Activated B cell treated with CpG ODN at 0.5 μM for 24 hours (primary cell): ENCODE measurements around the gene NUDCD2. TPM values are rescaled to one million over a fixed set of nuclear protein-coding genes. Genes with fewer than 3 reads are reported as not detected.

Experiments used
- ATAC-seq: fragments of 200-7000 bp; cut with Tn5 transposase; one replicate; pipeline ENCODE4 v1.10.0; 2021; ENCODE audit warnings: low read depth, mild to moderate bottlenecking, moderate library complexity
- CTCF ChIA-PET: fragments of 350-600 bp; sonication (Branson Sonifier 250); formaldehyde crosslinking; loops from one replicate; lab custom pipeline; 2021; ENCODE audit warnings: antibody characterized with exemption; lab: Charles Lee
- POLR2A ChIA-PET: fragments of 350-600 bp; sonication (Branson Sonifier 250); formaldehyde crosslinking; loops from one replicate; lab custom pipeline; 2021; ENCODE audit warnings: antibody characterized with exemption; lab: Charles Lee
- DNase-seq: peaks from one replicate; pipeline ENCODE4 v3.0.0; 2022
- H3K27ac Mint-ChIP-seq: one replicate; pipeline ENCODE4 v1.8.0; 2020; ENCODE audit warnings: mixed read lengths
- H3K27me3 Mint-ChIP-seq: one replicate; pipeline ENCODE4 v1.8.0; 2021; ENCODE audit warnings: mixed read lengths
- H3K36me3 Mint-ChIP-seq: one replicate; pipeline ENCODE4 v1.8.0; 2021; ENCODE audit warnings: low read depth, mixed read lengths
- H3K4me1 Mint-ChIP-seq: one replicate; pipeline ENCODE4 v1.8.0; 2021; ENCODE audit warnings: mixed read lengths
- H3K4me3 Mint-ChIP-seq: one replicate; pipeline ENCODE4 v1.8.0; 2020; ENCODE audit warnings: mild to moderate bottlenecking, mixed read lengths
- H3K9me3 Mint-ChIP-seq: one replicate; pipeline ENCODE4 v1.8.0; 2020; ENCODE audit warnings: mixed read lengths
- intact Hi-C: fragments of 100-400 bp; cut with micrococcal nuclease; formaldehyde crosslinking; loops from one replicate; pipeline ENCODE4 v1.15.1; 2024
- total RNA-seq: library from RNA; stranded (reverse); gene quantifications from 2 replicates; pipeline ENCODE4 v1.2.3, GENCODE V29; 2022
- TF ChIP-seq, protein P1 (sequence below): fragments of 200-600 bp; IDR thresholded peaks from one replicate; pipeline ENCODE4 v1.8.0; 2022; ENCODE audit warnings: antibody characterized with exemption, mild to moderate bottlenecking

Gene NUDCD2
- total RNA-seq, 1 donor from 2014 or later = 28.1 TPM

GRCh38 chr5:163407034-163407655 is 52.8 kb downstream of the NUDCD2 start:
- Mint-ChIP-seq H3K27ac (no peak overlapping the region), H3K27me3 (peaks cover 6% of the 10 kb centered on the region), H3K9me3 (no peaks in the 10 kb centered on the region), H3K4me3 (no peak overlapping the region), H3K4me1 (peaks cover 3% of the 10 kb centered on the region), H3K36me3 (no peaks in the 10 kb centered on the region)
- ChIA-PET POLR2A (no interaction called here), CTCF (interaction anchor here (2.8 kb wide), 1 partner anchor 9 kb away, joined by 7 read pairs; no protein-coding TSS in a partner anchor)
- TF ChIP-seq, protein P1, sequence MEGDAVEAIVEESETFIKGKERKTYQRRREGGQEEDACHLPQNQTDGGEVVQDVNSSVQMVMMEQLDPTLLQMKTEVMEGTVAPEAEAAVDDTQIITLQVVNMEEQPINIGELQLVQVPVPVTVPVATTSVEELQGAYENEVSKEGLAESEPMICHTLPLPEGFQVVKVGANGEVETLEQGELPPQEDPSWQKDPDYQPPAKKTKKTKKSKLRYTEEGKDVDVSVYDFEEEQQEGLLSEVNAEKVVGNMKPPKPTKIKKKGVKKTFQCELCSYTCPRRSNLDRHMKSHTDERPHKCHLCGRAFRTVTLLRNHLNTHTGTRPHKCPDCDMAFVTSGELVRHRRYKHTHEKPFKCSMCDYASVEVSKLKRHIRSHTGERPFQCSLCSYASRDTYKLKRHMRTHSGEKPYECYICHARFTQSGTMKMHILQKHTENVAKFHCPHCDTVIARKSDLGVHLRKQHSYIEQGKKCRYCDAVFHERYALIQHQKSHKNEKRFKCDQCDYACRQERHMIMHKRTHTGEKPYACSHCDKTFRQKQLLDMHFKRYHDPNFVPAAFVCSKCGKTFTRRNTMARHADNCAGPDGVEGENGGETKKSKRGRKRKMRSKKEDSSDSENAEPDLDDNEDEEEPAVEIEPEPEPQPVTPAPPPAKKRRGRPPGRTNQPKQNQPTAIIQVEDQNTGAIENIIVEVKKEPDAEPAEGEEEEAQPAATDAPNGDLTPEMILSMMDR = no peak
- no peak for DNase-seq
- ATAC-seq = no peak
- intact Hi-C loops = loop anchor here (5.0 kb wide), 1 partner anchor 55 kb away; no protein-coding TSS in a partner anchor

DNA sequence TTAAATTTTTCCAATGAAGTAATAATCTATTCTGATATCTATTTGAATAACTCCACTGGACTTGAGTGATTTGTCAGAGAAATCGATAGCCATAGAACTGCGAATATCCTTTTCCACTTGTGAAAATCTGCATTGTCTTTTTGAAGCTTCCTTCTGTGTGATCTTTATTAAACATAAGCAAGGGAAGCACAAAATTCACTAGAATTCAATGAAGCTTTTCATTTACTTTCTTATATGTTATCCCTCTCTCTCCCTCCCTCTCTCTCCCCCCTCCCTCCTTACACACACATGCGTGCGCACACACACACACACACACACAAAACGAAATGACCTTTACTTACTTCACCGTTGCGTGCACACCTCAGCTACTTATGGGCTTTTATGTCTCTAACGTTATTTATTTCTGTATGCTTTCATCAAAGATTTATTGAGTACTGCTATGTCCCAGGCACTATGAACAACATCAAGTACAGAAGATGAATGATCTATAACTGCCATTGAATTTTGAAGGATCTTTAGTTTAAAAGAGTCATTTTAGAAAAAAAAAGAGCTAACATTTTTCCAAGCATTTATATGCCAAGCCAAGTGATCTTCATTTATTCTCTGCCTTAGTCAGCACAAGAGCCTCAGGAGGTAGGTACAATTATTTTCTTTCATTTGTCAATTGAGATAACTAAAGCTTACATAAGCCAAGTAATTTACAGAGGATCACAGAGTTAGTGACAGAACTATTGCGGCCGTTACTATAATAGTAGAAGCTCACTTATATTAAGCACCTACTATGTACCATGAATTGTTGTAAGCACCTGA is 55.3 kb downstream of the NUDCD2 start:
- Mint-ChIP-seq H3K4me3 (no peak overlapping the region), H3K27ac (no peak overlapping the region), H3K9me3 (no peaks in the 10 kb centered on the region), H3K4me1 (peaks cover 3% of the 10 kb centered on the region), H3K36me3 (no peaks in the 10 kb centered on the region), H3K27me3 (peaks cover 9% of the 10 kb centered on the region)
- POLR2A ChIA-PET = interaction anchor here (0.7 kb wide), 1 partner anchor 21 kb away, joined by 3 read pairs; no protein-coding TSS in a partner anchor
- DNase-seq (no peak), ATAC-seq (no peak)
- intact Hi-C loops = loop anchor here (5.0 kb wide), 1 partner anchor 52 kb away; no protein-coding TSS in a partner anchor
- TF ChIP-seq, protein P1 = no peak
- CTCF ChIA-PET = no interaction called here

GRCh38 chr5:163402007-163402406 is 57.9 kb downstream of the NUDCD2 start:
- no peak for DNase-seq
- H3K4me1 Mint-ChIP-seq = no peaks in the 10 kb centered on the region

DNA sequence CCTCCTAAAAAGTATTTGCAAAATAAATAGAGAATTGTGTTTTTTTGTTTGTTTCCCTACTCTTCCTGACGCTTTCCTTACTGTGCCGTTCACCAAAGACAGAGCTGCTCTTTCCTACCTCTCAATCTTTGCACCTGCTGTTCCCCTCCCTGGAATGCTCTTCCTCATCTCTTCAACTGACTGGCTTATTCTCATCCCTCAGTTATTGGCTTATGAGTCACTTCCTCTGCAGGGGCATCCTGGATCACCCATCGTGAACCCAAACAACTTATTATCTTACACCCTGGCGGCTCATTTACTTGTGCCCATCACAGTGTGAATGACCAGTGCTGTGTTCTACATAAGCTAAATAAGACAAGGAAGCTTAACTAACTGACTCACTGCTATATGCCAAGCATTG is 58.6 kb downstream of the NUDCD2 start:
- DNase-seq = no peak
- H3K27ac Mint-ChIP-seq = no peak overlapping the region
- TF ChIP-seq, protein P1 = no peak
- POLR2A ChIA-PET = no interaction called here
- no peaks in the 10 kb centered on the region for H3K36me3 Mint-ChIP-seq
- H3K4me3 Mint-ChIP-seq = no peak overlapping the region
- CTCF ChIA-PET = no interaction called here
- no peaks in the 10 kb centered on the region for H3K4me1 Mint-ChIP-seq
- H3K27me3 Mint-ChIP-seq = peaks cover 14% of the 10 kb centered on the region
- intact Hi-C loops = no loop called here
- no peak for ATAC-seq
- H3K9me3 Mint-ChIP-seq = no peaks in the 10 kb centered on the region

More at GRCh38 chr5:163402007-163402406, 57.9 kb downstream of the NUDCD2 start:
- no peak for ATAC-seq
- Mint-ChIP-seq H3K27me3 (peaks cover 14% of the 10 kb centered on the region), H3K9me3 (no peaks in the 10 kb centered on the region), H3K36me3 (no peaks in the 10 kb centered on the region), H3K27ac (no peak overlapping the region), H3K4me3 (no peak overlapping the region)
- TF ChIP-seq, protein P1 = no peak
- ChIA-PET POLR2A (no interaction called here), CTCF (no interaction called here)
- intact Hi-C loops = no loop called here

DNA sequence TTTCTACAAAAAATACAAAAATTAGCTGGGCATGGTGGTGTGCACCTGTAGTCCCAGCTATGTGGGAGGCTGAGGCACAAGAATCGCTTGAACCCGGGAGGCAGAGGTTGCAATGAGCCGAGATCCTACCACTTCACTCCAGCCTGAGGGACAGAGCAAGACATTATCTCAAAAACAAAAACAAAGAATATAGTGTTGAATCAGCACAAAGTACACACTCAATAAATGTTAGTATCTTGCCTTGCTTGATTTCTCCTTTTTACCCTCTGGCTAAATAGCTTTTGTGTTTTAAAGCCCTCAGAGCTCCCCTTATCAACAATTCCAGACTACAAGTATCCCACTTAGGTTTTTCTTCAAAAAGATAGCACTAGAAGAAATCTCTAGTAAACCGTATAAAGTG is 60.0 kb downstream of the NUDCD2 start:
- intact Hi-C loops = no loop called here
- Mint-ChIP-seq H3K4me1 (no peaks in the 10 kb centered on the region), H3K27me3 (peaks cover 14% of the 10 kb centered on the region), H3K27ac (no peak overlapping the region), H3K9me3 (no peaks in the 10 kb centered on the region), H3K36me3 (no peaks in the 10 kb centered on the region), H3K4me3 (no peak overlapping the region)
- CTCF ChIA-PET = interaction anchor here (0.6 to 1.4 kb wide), 2 partner anchors 9 to 1440 kb away, joined by 3 to 12 read pairs; no protein-coding TSS in a partner anchor
- TF ChIP-seq, protein P1 = no peak
- DNase-seq (no peak), ATAC-seq (no peak)
- POLR2A ChIA-PET = no interaction called here
